ENCODE data around the gene LRP1B. TPM values are rescaled to one million over a fixed set of nuclear protein-coding genes. Genes with fewer than 3 reads are reported as not detected.

The LRP1B gene
- total RNA-seq, 4 donors from 2014 or later = 37.1 to 82.7 (median 50.9) TPM

- Histone ChIP-seq H3K27me3 (no peaks in the 10 kb centered on the region), H3K9me3 (no peaks in the 10 kb centered on the region), H3K36me3 (no peaks in the 10 kb centered on the region), H3K4me1 (no peaks in the 10 kb centered on the region), H3K27ac (no peak overlapping the region), H3K4me3 (replicated peaks in 1 of 3) (no peak overlapping the region)
- WGBS, 2 donors = 92 to 94% methylated on average over 3 of the region's 3 CpGs
- intact Hi-C loops (cut with DNase I) = no loop called here
- TF ChIP-seq POLR2A (IDR thresholded peaks at IDR 0.05) (no peak), CTCF (IDR thresholded peaks at IDR 0.05) (no peak)
- DNase-seq = no peak
Measured at GRCh38 chr2:140869107-140869506, 1261.7 kb downstream of the LRP1B start.

GRCh38 chr2:140865837-140866236 lies 1265.0 kb downstream of the LRP1B start:
- no peak overlapping the region for H3K4me3 ChIP-seq (replicated peaks in 1 of 3)
- intact Hi-C loops (cut with DNase I) = no loop called here
- no peaks in the 10 kb centered on the region for H3K9me3 ChIP-seq
- H3K27me3 ChIP-seq = no peaks in the 10 kb centered on the region
- H3K27ac ChIP-seq = no peak overlapping the region
- TF ChIP-seq POLR2A (IDR thresholded peaks at IDR 0.05) (no peak), CTCF (IDR thresholded peaks at IDR 0.05) (no peak)
- WGBS, 2 donors = 83 to 85% methylated on average over 3 of the region's 3 CpGs
- H3K36me3 ChIP-seq = no peaks in the 10 kb centered on the region
- H3K4me1 ChIP-seq = no peaks in the 10 kb centered on the region
- DNase-seq = no peak

- Histone ChIP-seq H3K27me3 (no peaks in the 10 kb centered on the region), H3K4me3 (replicated peaks in 1 of 3) (no peak overlapping the region), H3K36me3 (no peaks in the 10 kb centered on the region), H3K4me1 (no peaks in the 10 kb centered on the region), H3K9me3 (no peaks in the 10 kb centered on the region), H3K27ac (no peak overlapping the region)
- peak in 5 of 6 experiments; percentile 13 to 67 (median 52) for TF ChIP-seq CTCF (IDR thresholded peaks at IDR 0.05)
- TF ChIP-seq POLR2A (IDR thresholded peaks at IDR 0.05) = no peak
- WGBS, 2 donors = 57 to 62% methylated on average over 2 of the region's 2 CpGs
- no peak for DNase-seq
- intact Hi-C loops (cut with DNase I) = no loop called here
Measured at GRCh38 chr2:140863713-140864112, 1267.1 kb downstream of the LRP1B start.

GRCh38 chr2:140862181-140862580 lies 1268.6 kb downstream of the LRP1B start:
- no peaks in the 10 kb centered on the region for H3K27me3 ChIP-seq
- DNase-seq = no peak
- TF ChIP-seq POLR2A (IDR thresholded peaks at IDR 0.05) (no peak), CTCF (IDR thresholded peaks at IDR 0.05) (no peak)
- H3K36me3 ChIP-seq = no peaks in the 10 kb centered on the region
- H3K4me3 ChIP-seq (replicated peaks in 1 of 3) = no peak overlapping the region
- intact Hi-C loops (cut with DNase I) = no loop called here
- H3K9me3 ChIP-seq = no peaks in the 10 kb centered on the region
- no peak overlapping the region for H3K27ac ChIP-seq
- whole genome bisulfite sequencing, 2 donors = 49 to 81% methylated on average over 2 of the region's 2 CpGs
- H3K4me1 ChIP-seq = no peaks in the 10 kb centered on the region

- H3K36me3 ChIP-seq = no peaks in the 10 kb centered on the region
- no peaks in the 10 kb centered on the region for H3K9me3 ChIP-seq
- no peaks in the 10 kb centered on the region for H3K4me1 ChIP-seq
- TF ChIP-seq CTCF (IDR thresholded peaks at IDR 0.05) = no peak
- TF ChIP-seq POLR2A (IDR thresholded peaks at IDR 0.05) = no peak
- intact Hi-C loops (cut with DNase I) = no loop called here
- no peaks in the 10 kb centered on the region for H3K27me3 ChIP-seq
- 83 to 88% methylated on average over 3 of the region's 3 CpGs for WGBS, 2 donors
- no peak overlapping the region for H3K27ac ChIP-seq
- no peak overlapping the region for H3K4me3 ChIP-seq (replicated peaks in 1 of 3)
- no peak for DNase-seq
Measured at GRCh38 chr2:140861666-140862065, 1269.2 kb downstream of the LRP1B start.

Data from thyroid gland (tissue), 4 donors.